SU-DHL-6 (cell line): ENCODE results near the gene ENTR1.

Experiments used
- H2AFZ ChIP-seq: fragments of 200-600 bp; sonication (generic); 2 replicates; pipeline ENCODE4 v1.6.1; 2014; ENCODE audit warnings: low read depth, mild to moderate bottlenecking, moderate library complexity, mixed read lengths, antibody characterized with exemption, low read length; ENCODE audit not compliant: severe bottlenecking
- H3F3A ChIP-seq: fragments of 200-600 bp; shearing (Covaris generic); 2 replicates; pipeline ENCODE4 v1.6.0; 2016; ENCODE audit warnings: antibody characterized with exemption, mild to moderate bottlenecking; ENCODE audit not compliant: insufficient read depth
- H3K27ac ChIP-seq: fragments of 200-600 bp; sonication (generic); 2 replicates; pipeline ENCODE4 v1.5.1; 2016; ENCODE audit warnings: low read depth, mild to moderate bottlenecking, low read length, moderate library complexity, mixed read lengths
- H3K27me3 ChIP-seq: fragments of 200-600 bp; sonication (generic), shearing (Covaris generic); 2 replicates; pipeline ENCODE4 v1.6.0; 2014; ENCODE audit warnings: mild to moderate bottlenecking, low read length
- H3K36me3 ChIP-seq: fragments of 200-600 bp; sonication (generic); 2 replicates; pipeline ENCODE4 v1.6.1; 2014; ENCODE audit warnings: mild to moderate bottlenecking, low read length, mixed read lengths
- H3K4me2 ChIP-seq: fragments of 300-600, 200-600 bp; shearing (Covaris generic), sonication (generic); 2 replicates; pipeline ENCODE4 v1.6.0; 2014; ENCODE audit warnings: low read length, low read depth, mild to moderate bottlenecking; ENCODE audit not compliant: poor library complexity, severe bottlenecking
- H3K4me3 ChIP-seq: fragments of 200-600 bp; sonication (generic); 2 replicates; pipeline ENCODE4 v1.5.1; 2014; ENCODE audit warnings: antibody characterized with exemption, low read length, mild to moderate bottlenecking, mixed read lengths; ENCODE audit not compliant: insufficient read depth, poor library complexity, severe bottlenecking
- H3K79me2 ChIP-seq: fragments of 200-600 bp; sonication (generic); 2 replicates; pipeline ENCODE4 v1.6.1; 2014; ENCODE audit warnings: mild to moderate bottlenecking, low read length, moderate library complexity; ENCODE audit not compliant: insufficient read depth
- H3K9ac ChIP-seq: fragments of 200-600 bp; sonication (generic); 2 replicates; pipeline ENCODE4 v1.7.0; 2014; ENCODE audit warnings: mild to moderate bottlenecking, low read length
- H3K9me2 ChIP-seq: fragments of 200-600 bp; sonication (generic); replicated peaks from 2 replicates; pipeline ENCODE4 v1.6.1; 2014; ENCODE audit warnings: low read length; ENCODE audit not compliant: insufficient read depth
- H3K9me3 ChIP-seq: fragments of 200-600 bp; sonication (generic); 2 replicates; pipeline ENCODE4 v1.6.1; 2014; ENCODE audit warnings: low read length, mixed read lengths; ENCODE audit not compliant: insufficient read depth
- H4K20me1 ChIP-seq: fragments of 200-600 bp; sonication (generic); 2 replicates; pipeline ENCODE4 v1.6.1; 2014; ENCODE audit warnings: low read depth, mild to moderate bottlenecking, antibody characterized with exemption, low read length, moderate library complexity, mixed read lengths
- EZH2phosphoT487 ChIP-seq: fragments of 200-600 bp; sonication (generic), shearing (Covaris generic); conservative IDR thresholded peaks from 2 replicates; pipeline ENCODE4 v1.6.1; 2018; ENCODE audit warnings: mild to moderate bottlenecking, antibody characterized with exemption, low read length, moderate library complexity, mixed read lengths
- TF ChIP-seq, protein P1 (sequence below): fragments of 200-600 bp; sonication (generic); IDR thresholded peaks from one replicate; pipeline ENCODE4 v1.5.1; 2017; ENCODE audit warnings: antibody characterized with exemption, mild to moderate bottlenecking, low read length, moderate library complexity; ENCODE audit not compliant: insufficient read depth, poor library complexity, severe bottlenecking

ENTR1 gene, protein sequence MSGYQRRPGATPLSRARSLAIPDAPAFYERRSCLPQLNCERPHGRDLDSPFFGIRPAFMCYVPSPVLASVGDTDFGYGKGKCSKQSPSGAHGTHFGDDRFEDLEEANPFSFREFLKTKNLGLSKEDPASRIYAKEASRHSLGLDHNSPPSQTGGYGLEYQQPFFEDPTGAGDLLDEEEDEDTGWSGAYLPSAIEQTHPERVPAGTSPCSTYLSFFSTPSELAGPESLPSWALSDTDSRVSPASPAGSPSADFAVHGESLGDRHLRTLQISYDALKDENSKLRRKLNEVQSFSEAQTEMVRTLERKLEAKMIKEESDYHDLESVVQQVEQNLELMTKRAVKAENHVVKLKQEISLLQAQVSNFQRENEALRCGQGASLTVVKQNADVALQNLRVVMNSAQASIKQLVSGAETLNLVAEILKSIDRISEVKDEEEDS

DNA sequence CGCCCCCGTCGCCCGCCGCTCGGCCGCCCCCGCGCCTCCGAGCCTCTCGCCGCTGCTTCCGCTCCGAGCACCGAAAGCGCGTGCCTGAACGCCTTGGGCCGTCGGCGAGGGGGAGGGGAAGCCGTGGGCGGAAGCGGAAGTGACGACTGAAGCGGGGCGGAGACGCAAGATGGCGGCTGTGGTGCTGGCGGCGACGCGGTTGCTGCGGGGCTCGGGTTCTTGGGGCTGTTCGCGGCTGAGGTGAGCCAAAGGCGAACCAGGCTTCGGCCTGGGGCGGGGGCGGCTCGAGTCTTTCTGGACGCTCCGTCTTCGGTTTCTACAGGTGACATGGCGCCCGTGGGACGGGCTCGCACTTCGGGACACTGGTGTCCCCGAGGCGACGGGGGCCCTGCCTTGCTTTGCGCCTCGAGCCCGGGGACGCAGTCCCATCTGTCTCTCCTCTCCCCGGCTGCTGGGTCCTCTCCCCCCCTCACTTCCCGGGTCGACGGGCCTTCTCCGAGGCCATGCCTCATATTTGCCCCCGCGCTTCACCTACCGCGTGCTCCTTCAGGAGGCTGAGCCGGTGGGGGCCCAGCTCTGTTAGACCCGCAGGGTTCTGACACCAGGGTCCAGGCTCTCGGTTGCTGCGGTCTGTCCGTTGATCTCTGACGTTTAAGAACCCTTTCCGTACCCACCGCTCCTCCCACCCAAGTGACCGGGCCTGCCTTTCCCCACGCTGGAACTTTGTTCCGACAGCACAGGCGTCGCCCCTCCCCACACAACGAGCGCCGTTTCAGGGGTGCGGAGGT lies at the start of gene ENTR1, which contains the start of gene PMPCA:
Gene ENTR1, minus strand, starts transcription at position 115 of the 788 bp plus-strand sequence. CDS start 217 bp downstream, outside the sequence.
Gene PMPCA, plus strand, starts transcription at position 159 of the 788 bp plus-strand sequence. Its CDS starts 11 bp downstream, at position 170.
- peak within 1 kb of the TSS; percentile 91 for H3K4me2 ChIP-seq
- no peaks in the 10 kb centered on the region for H3K9me3 ChIP-seq
- H3K9me2 ChIP-seq, result no peaks in the 10 kb centered on the region
- peak within 1 kb of the TSS; percentile 95 for H3K9ac ChIP-seq
- H3K79me2 ChIP-seq, result peaks cover 44% of the 10 kb centered on the region
- H4K20me1 ChIP-seq, result no peaks in the 10 kb centered on the region
- no peaks in the 10 kb centered on the region for H3F3A ChIP-seq
- peak within 1 kb of the TSS; percentile 63 for H2AFZ ChIP-seq
- peak within 1 kb of the TSS; percentile 90 for H3K4me3 ChIP-seq
- peak within 1 kb of the TSS; percentile 62 for H3K27ac ChIP-seq
- TF ChIP-seq, protein P1, sequence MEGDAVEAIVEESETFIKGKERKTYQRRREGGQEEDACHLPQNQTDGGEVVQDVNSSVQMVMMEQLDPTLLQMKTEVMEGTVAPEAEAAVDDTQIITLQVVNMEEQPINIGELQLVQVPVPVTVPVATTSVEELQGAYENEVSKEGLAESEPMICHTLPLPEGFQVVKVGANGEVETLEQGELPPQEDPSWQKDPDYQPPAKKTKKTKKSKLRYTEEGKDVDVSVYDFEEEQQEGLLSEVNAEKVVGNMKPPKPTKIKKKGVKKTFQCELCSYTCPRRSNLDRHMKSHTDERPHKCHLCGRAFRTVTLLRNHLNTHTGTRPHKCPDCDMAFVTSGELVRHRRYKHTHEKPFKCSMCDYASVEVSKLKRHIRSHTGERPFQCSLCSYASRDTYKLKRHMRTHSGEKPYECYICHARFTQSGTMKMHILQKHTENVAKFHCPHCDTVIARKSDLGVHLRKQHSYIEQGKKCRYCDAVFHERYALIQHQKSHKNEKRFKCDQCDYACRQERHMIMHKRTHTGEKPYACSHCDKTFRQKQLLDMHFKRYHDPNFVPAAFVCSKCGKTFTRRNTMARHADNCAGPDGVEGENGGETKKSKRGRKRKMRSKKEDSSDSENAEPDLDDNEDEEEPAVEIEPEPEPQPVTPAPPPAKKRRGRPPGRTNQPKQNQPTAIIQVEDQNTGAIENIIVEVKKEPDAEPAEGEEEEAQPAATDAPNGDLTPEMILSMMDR, result no peak
- TF ChIP-seq EZH2phosphoT487, result no peak
- no peaks in the 10 kb centered on the region for H3K27me3 ChIP-seq
- H3K36me3 ChIP-seq, result peaks cover 8% of the 10 kb centered on the region; the same call in 1 of the 2 replicates

DNA sequence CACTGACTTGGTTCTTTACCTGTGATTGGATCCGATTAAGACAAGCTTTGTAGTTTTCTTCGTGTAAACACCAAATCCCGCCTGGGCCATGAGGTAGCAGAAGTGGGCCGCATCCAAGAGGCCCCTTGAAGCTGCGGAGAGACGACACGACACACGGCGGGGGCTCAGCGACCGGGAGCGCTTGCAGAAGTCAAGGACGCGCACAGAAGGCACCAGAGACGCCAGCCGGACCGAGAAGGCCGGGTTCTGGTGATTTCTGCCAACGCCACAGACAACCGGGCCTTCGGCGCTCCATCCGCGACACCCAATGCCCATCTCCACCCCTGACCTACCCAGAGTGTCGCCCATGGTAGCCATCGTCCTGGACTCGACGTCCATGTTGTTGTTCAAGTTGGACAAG lies 49.0 kb upstream of the ENTR1 start:
- no peak overlapping the region for H3K4me2 ChIP-seq
- peaks cover 3% of the 10 kb centered on the region; the same call in 1 of the 2 replicates for H3K36me3 ChIP-seq
- H3K9me2 ChIP-seq, result no peaks in the 10 kb centered on the region
- H3K27ac ChIP-seq, result no peak overlapping the region
- H2AFZ ChIP-seq, result no peak overlapping the region
- no peaks in the 10 kb centered on the region for H3K79me2 ChIP-seq
- TF ChIP-seq EZH2phosphoT487, result no peak
- TF ChIP-seq, protein P1, result no peak
- H3K9me3 ChIP-seq, result no peaks in the 10 kb centered on the region
- H3K4me3 ChIP-seq, result no peak overlapping the region
- no peaks in the 10 kb centered on the region for H3F3A ChIP-seq
- no peak overlapping the region for H3K9ac ChIP-seq
- H4K20me1 ChIP-seq, result no peaks in the 10 kb centered on the region
- no peaks in the 10 kb centered on the region for H3K27me3 ChIP-seq

DNA sequence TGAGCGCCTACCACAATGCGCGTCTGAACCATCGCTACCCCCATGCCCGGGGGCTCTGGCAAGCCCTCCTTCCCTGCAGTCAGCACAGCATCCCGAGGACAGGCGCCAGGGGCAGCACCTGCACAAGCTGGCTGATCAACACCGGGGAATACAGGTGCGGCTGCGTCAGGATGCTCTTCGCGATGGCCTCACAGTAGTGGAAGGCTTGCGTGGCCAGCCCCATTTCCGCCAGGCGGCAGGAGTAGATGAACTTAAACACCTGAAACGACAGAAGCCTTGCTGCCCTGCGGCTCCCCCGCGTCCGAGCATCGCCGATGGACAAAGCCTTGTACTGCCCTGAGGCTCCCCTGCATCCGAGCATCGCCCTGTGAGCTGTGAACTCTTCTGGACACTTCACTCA lies 46.9 kb upstream of the ENTR1 start:
- Histone ChIP-seq H3K36me3 (0 out of 2 replicates have a peak, but pooled peaks cover 1% of the 10 kb centered on the region), H3K27ac (no peak overlapping the region), H3K9me2 (no peaks in the 10 kb centered on the region), H3K79me2 (no peaks in the 10 kb centered on the region), H3K4me2 (no peak overlapping the region), H3K4me3 (no peak overlapping the region), H3K9me3 (no peaks in the 10 kb centered on the region), H3K27me3 (no peaks in the 10 kb centered on the region), H3K9ac (no peak overlapping the region), H3F3A (no peaks in the 10 kb centered on the region), H2AFZ (no peak overlapping the region), H4K20me1 (no peaks in the 10 kb centered on the region)
- TF ChIP-seq, protein P1, result no peak
- no peak for TF ChIP-seq EZH2phosphoT487
